GM12872 (cell line): ENCODE measurements around the gene PREX1.

Experiments used
- CTCF ChIP-seq: IDR thresholded peaks from 3 replicates; pipeline ENCODE4 v1.5.1; 2011; ENCODE audit warnings: low read depth, mild to moderate bottlenecking, low read length, moderate library complexity; ENCODE audit not compliant: insufficient read depth

Gene PREX1

GRCh38 chr20:48761023-48761785 is 66.6 kb downstream of the PREX1 start:
- no peak for TF ChIP-seq CTCF

DNA sequence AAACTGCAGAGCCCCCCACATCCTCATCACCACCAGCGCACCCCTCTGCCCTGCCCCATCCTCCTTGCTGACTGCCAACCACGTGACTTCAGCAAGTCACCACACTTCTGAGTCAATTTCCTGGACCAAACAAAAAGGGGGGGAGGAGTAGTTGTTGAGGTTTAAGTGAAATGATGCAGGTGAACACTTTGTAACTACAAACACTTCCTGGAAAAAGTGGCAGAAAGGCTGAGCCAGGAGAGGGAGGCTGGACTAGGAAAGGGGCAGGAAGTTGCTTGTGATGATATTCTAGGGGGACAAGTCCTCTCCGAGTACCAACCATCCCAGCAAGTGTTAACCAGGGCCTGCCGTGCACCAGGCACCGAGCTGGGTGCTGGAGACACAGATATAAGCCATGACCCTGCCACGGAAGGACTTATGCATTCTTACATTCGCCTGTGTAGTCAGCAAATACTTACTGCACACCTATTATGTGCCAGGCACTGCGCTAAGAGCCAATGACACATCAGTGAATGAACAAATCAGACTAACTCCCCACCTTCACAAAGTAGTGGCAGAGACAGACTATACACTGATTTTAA is 67.3 kb downstream of the PREX1 start:
- no peak for TF ChIP-seq CTCF

DNA sequence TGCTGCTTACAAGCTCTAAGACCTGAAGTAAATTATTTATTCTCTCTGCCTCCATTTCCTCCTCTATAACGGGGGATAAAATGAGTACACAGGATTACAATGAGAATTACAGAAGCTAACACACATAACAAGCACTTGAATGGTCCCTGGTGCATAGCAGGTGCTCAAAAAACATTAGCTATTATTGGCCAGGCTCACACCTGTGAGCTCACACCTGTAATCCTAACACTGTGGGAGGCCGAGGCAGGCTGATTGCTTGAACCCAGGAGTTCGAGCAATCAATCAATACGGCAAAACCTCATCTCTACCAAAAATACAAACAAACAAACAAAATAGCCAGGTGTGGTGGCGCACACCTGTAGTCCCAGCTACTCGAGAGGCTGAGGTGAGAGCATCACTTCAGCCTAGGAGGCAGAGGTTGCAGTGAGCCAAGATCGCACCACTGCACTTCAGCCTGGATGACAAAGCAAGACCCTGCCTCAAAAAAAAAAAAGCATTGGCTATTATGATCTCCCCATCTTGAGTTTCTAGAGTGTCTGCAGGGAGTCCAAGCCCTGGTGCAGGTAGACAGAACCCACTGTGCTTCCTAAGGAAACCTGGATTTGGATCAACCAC is 68.1 kb downstream of the PREX1 start:
- no peak for TF ChIP-seq CTCF

DNA sequence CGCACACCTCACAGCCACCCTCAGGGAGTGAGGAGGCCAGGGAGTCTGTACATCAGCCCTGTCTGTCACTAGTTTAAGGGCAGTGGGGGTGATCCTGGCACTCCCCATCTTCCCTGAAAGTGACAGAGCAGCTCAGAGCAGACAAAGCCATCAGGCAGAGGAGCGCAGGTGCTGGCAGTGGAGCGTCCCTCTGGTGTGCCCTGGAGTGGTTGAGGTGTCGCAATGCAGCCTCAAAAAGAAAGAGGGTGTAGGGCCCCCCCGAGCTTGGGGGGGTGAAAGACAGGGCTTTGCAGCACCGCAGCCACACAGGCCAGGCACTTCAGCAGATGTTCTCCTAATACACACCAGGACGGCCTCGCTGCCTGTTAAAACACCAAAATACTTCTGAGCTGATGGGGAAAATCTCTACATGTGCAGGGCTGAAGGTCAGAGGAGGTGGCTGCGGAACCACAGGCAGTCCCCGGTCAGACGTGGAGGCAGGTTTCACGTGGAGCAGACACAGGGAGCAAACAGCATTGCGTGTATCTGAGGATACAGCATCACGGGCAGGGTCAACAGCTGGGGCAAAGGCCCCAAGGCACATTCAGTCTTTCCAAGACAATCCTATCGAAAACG is 69.5 kb downstream of the PREX1 start:
- TF ChIP-seq CTCF = no peak

GRCh38 chr20:48754292-48754691 is 73.5 kb downstream of the PREX1 start:
- TF ChIP-seq CTCF = no peak

- no peak for TF ChIP-seq CTCF
Observed at GRCh38 chr20:48752963-48753362, 74.8 kb downstream of the PREX1 start.

DNA sequence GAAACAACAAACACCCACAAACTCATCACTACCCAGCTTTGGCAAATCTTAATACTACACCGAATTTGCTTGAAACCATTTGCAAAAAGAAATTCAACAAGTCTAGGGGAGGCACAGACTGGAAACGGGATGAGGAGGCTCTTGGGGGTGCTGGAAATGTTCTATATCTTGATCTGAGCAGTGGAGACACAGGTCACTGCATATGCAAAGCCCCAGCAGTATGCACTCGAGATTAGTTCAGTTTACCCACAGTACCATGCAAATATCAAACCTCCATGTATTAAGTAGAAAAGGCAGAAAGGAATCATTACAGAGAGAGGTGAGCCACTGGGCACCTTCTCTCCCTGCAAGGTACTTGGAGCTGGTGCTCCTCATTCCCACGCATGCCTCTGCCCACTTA is 75.9 kb downstream of the PREX1 start:
- TF ChIP-seq CTCF = no peak
